GM23338 (cell line): ENCODE measurements around the gene SUMF1. TPM values are rescaled to one million over a fixed set of nuclear protein-coding genes. Genes with fewer than 3 reads are reported as not detected.

ENCODE experiments used
- ATAC-seq: fragments of 200-7000 bp; cut with Tn5 transposase; 3 replicates; pipeline ENCODE4 v1.9.1; 2020
- DNase-seq: peaks from one replicate; pipeline ENCODE4 v3.0.0-alpha.2; 2015; ENCODE audit warnings: low spot score
- H2AFZ ChIP-seq: fragments of 200-600 bp; sonication (generic); 2 replicates; pipeline ENCODE4 v1.8.0; 2016; ENCODE audit warnings: antibody characterized with exemption, mild to moderate bottlenecking, moderate library complexity
- H3F3A ChIP-seq: fragments of 200-600 bp; sonication (generic); replicated peaks from 2 replicates; pipeline ENCODE4 v1.8.0; 2017; ENCODE audit warnings: antibody characterized with exemption, mixed run types, low read depth
- H3K27ac ChIP-seq: fragments of 200-600 bp; sonication (generic); 2 replicates; pipeline ENCODE4 v1.6.1; 2016; ENCODE audit warnings: low read depth
- H3K27me3 ChIP-seq: fragments of 200-600 bp; sonication (generic); 2 replicates; pipeline ENCODE4 v1.8.0; 2016; ENCODE audit warnings: mild to moderate bottlenecking, mixed run types, moderate library complexity; ENCODE audit not compliant: insufficient read depth
- H3K36me3 ChIP-seq: fragments of 200-600 bp; sonication (generic); 2 replicates; pipeline ENCODE4 v1.8.0; 2016; ENCODE audit warnings: mild to moderate bottlenecking; ENCODE audit not compliant: insufficient read depth
- H3K4me1 ChIP-seq: fragments of 200-600 bp; sonication (generic); 2 replicates; pipeline ENCODE4 v1.8.0; 2016; ENCODE audit warnings: mild to moderate bottlenecking, moderate library complexity; ENCODE audit not compliant: insufficient read depth
- H3K4me2 ChIP-seq: fragments of 200-600 bp; sonication (generic); 2 replicates; pipeline ENCODE4 v1.7.1; 2017; ENCODE audit warnings: mixed run types
- H3K4me3 ChIP-seq: fragments of 200-600 bp; sonication (generic); 2 replicates; pipeline ENCODE4 v1.6.1; 2016; ENCODE audit warnings: mixed run types
- H3K79me2 ChIP-seq: fragments of 200-600 bp; sonication (generic); replicated peaks from 2 replicates; pipeline ENCODE4 v1.8.0; 2017; ENCODE audit warnings: mild to moderate bottlenecking; ENCODE audit not compliant: insufficient read depth
- H3K9me2 ChIP-seq: fragments of 200-600 bp; sonication (generic); 2 replicates; pipeline ENCODE4 v1.8.0; 2017; ENCODE audit not compliant: insufficient read depth
- H4K20me1 ChIP-seq: fragments of 200-600 bp; sonication (generic); replicated peaks from 2 replicates; pipeline ENCODE4 v1.8.0; 2017; ENCODE audit warnings: mild to moderate bottlenecking; ENCODE audit not compliant: insufficient read depth
- H3K27ac Mint-ChIP-seq: 2 replicates; pipeline ENCODE4 v1.8.0; 2020; ENCODE audit warnings: inconsistent platforms, mild to moderate bottlenecking, moderate library complexity, mixed read lengths
- H3K27me3 Mint-ChIP-seq: 3 replicates; pipeline ENCODE4 v1.8.0; 2022; ENCODE audit warnings: low read depth, mild to moderate bottlenecking, moderate library complexity, mixed read lengths, inconsistent platforms; ENCODE audit not compliant: insufficient read depth, poor library complexity
- H3K36me3 Mint-ChIP-seq: 3 replicates; pipeline ENCODE4 v1.8.0; 2021; ENCODE audit warnings: low read depth, mild to moderate bottlenecking, inconsistent platforms, moderate library complexity, mixed read lengths
- H3K4me1 Mint-ChIP-seq: 3 replicates; pipeline ENCODE4 v1.8.0; 2020; ENCODE audit warnings: mild to moderate bottlenecking, inconsistent platforms, mixed read lengths
- H3K4me3 Mint-ChIP-seq: 3 replicates; pipeline ENCODE4 v1.8.0; 2021; ENCODE audit warnings: moderate library complexity, mild to moderate bottlenecking, inconsistent platforms, mixed read lengths
- H3K9me3 Mint-ChIP-seq: 3 replicates; pipeline ENCODE4 v1.8.0; 2020; ENCODE audit warnings: moderate library complexity, mild to moderate bottlenecking, inconsistent platforms, mixed read lengths
- CREB1 ChIP-seq: fragments of 250-450 bp; sonication (Bioruptor Pico); IDR thresholded peaks from 2 replicates; pipeline ENCODE4 v1.5.0; 2020; ENCODE audit warnings: low read depth, mild to moderate bottlenecking, moderate library complexity
- CTCF ChIP-seq, 2 experiments: fragments of 200-600 bp in 1 of 2; sonication (generic) in 1 of 2; conservative IDR thresholded peaks; 2 replicates each; pipeline versions ENCODE4 v1.5.1 to v1.6.1; 2016 to 2017; ENCODE audit warnings: antibody characterized with exemption in 2 of 2, low read depth in 2 of 2, mild to moderate bottlenecking in 2 of 2, moderate library complexity in 1 of 2
- EZH2 ChIP-seq: fragments of 200-600 bp; sonication (generic); IDR thresholded peaks from one replicate; pipeline ENCODE4 v1.8.0; 2017; ENCODE audit warnings: antibody characterized with exemption, mild to moderate bottlenecking, low read depth; ENCODE audit not compliant: unreplicated experiment
- EZH2phosphoT487 ChIP-seq: fragments of 200-600 bp; sonication (generic); IDR thresholded peaks from one replicate; pipeline ENCODE4 v1.8.1; 2018; ENCODE audit warnings: antibody characterized with exemption; ENCODE audit not compliant: unreplicated experiment
- JUNB ChIP-seq: IDR thresholded peaks from one replicate; pipeline ENCODE4 v1.6.1; 2016; ENCODE audit warnings: antibody characterized with exemption; ENCODE audit not compliant: unreplicated experiment
- NANOG ChIP-seq: IDR thresholded peaks from 2 replicates; pipeline ENCODE4 v1.6.1; 2016; ENCODE audit warnings: antibody characterized with exemption, borderline replicate concordance
- POLR2AphosphoS5 ChIP-seq: IDR thresholded peaks from 2 replicates; pipeline ENCODE4 v1.6.1; 2016; ENCODE audit warnings: antibody characterized with exemption, low read depth
- STAT1 ChIP-seq: IDR thresholded peaks from one replicate; pipeline ENCODE4 v1.6.1; 2016; ENCODE audit warnings: antibody characterized with exemption; ENCODE audit not compliant: unreplicated experiment
- ZNF114 ChIP-seq: fragments of 250-450 bp; sonication (Bioruptor Pico); IDR thresholded peaks from 2 replicates; pipeline ENCODE4 v1.5.0; 2020; ENCODE audit warnings: mild to moderate bottlenecking, moderate library complexity
- ZNF331 ChIP-seq: fragments of 250-450 bp; sonication (Bioruptor Pico); IDR thresholded peaks from 2 replicates; pipeline ENCODE4 v1.5.0; 2020; ENCODE audit warnings: low read depth, mild to moderate bottlenecking, moderate library complexity
- ZNF462 ChIP-seq: fragments of 250-450 bp; sonication (Bioruptor Pico); IDR thresholded peaks from 2 replicates; pipeline ENCODE4 v1.5.0; 2020; ENCODE audit warnings: mild to moderate bottlenecking, moderate library complexity
- polyA plus RNA-seq: library from polyadenylated mRNA; unstranded; fragments of >200 nt; fragmentation: Nextera tagmentation; extraction: Ambion mirVana; gene quantifications from 2 replicates; pipeline ENCODE4 v1.2.1, GENCODE V29; 2016
- total RNA-seq: library from RNA; depleted of rRNA; stranded (reverse); fragments of >200 nt; shearing (Covaris generic); gene quantifications from 2 replicates; pipeline ENCODE4 v1.2.3, GENCODE V29; 2014
- TF ChIP-seq, protein P1 (sequence below): IDR thresholded peaks from one replicate; pipeline ENCODE4 v1.6.1; 2018; ENCODE audit warnings: antibody characterized with exemption; ENCODE audit not compliant: unreplicated experiment
- TF ChIP-seq, protein P2 (sequence below): IDR thresholded peaks from 2 replicates; pipeline ENCODE4 v1.6.1; 2016; ENCODE audit warnings: antibody characterized with exemption

SUMF1 gene
- total and polyA plus RNA-seq, 2 experiments from 2014 or later = 6.9 to 20.3 TPM

- DNase-seq = no peak
- no peak for ATAC-seq
- Histone ChIP-seq H3K4me3 (no peak overlapping the region), H3K36me3 (no peaks in the 10 kb centered on the region), H3K9me2 (no peaks in the 10 kb centered on the region), H3K79me2 (no peaks in the 10 kb centered on the region), H3K4me2 (no peak overlapping the region), H3K27me3 (no peaks in the 10 kb centered on the region), H3K4me1 (no peaks in the 10 kb centered on the region; the same call in 1 of the 2 replicates), H2AFZ (no peak overlapping the region; the same call in 1 of the 2 replicates), H3F3A (no peaks in the 10 kb centered on the region), H3K27ac (no peak overlapping the region), H4K20me1 (no peaks in the 10 kb centered on the region)
- H3K36me3 Mint-ChIP-seq = no peaks in the 10 kb centered on the region
- H3K27ac Mint-ChIP-seq = peak overlapping the region; percentile 13
- H3K4me3 Mint-ChIP-seq = no peak overlapping the region
- H3K27me3 Mint-ChIP-seq = peaks cover 3% of the 10 kb centered on the region
- TF ChIP-seq ZNF331 (CRISPR knock-in tag) = no peak
- no peak for TF ChIP-seq CREB1 (CRISPR knock-in tag)
- TF ChIP-seq, protein P1, sequence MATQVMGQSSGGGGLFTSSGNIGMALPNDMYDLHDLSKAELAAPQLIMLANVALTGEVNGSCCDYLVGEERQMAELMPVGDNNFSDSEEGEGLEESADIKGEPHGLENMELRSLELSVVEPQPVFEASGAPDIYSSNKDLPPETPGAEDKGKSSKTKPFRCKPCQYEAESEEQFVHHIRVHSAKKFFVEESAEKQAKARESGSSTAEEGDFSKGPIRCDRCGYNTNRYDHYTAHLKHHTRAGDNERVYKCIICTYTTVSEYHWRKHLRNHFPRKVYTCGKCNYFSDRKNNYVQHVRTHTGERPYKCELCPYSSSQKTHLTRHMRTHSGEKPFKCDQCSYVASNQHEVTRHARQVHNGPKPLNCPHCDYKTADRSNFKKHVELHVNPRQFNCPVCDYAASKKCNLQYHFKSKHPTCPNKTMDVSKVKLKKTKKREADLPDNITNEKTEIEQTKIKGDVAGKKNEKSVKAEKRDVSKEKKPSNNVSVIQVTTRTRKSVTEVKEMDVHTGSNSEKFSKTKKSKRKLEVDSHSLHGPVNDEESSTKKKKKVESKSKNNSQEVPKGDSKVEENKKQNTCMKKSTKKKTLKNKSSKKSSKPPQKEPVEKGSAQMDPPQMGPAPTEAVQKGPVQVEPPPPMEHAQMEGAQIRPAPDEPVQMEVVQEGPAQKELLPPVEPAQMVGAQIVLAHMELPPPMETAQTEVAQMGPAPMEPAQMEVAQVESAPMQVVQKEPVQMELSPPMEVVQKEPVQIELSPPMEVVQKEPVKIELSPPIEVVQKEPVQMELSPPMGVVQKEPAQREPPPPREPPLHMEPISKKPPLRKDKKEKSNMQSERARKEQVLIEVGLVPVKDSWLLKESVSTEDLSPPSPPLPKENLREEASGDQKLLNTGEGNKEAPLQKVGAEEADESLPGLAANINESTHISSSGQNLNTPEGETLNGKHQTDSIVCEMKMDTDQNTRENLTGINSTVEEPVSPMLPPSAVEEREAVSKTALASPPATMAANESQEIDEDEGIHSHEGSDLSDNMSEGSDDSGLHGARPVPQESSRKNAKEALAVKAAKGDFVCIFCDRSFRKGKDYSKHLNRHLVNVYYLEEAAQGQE = no peak
- TF ChIP-seq CTCF (conservative IDR thresholded peaks at IDR 0.05; ENCODE audit: low read depth in 2 of 2) = no peak
- TF ChIP-seq NANOG = no peak
- TF ChIP-seq EZH2 = no peak
- no peak for TF ChIP-seq ZNF114 (CRISPR knock-in tag)
- TF ChIP-seq ZNF462 = no peak
- TF ChIP-seq JUNB = no peak
- TF ChIP-seq POLR2AphosphoS5 = no peak
- no peak for TF ChIP-seq STAT1
- no peak for TF ChIP-seq EZH2phosphoT487
- TF ChIP-seq, protein P2, sequence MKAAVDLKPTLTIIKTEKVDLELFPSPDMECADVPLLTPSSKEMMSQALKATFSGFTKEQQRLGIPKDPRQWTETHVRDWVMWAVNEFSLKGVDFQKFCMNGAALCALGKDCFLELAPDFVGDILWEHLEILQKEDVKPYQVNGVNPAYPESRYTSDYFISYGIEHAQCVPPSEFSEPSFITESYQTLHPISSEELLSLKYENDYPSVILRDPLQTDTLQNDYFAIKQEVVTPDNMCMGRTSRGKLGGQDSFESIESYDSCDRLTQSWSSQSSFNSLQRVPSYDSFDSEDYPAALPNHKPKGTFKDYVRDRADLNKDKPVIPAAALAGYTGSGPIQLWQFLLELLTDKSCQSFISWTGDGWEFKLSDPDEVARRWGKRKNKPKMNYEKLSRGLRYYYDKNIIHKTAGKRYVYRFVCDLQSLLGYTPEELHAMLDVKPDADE = no peak
- H3K9me3 Mint-ChIP-seq = no peaks in the 10 kb centered on the region; the same call in 2 of the 3 replicates
- peaks cover 30% of the 10 kb centered on the region for H3K4me1 Mint-ChIP-seq
Measured at GRCh38 chr3:4340411-4341335, 126.4 kb downstream of the SUMF1 start.
